HG03469 (cell line): ENCODE results near the gene DMD.

ENCODE experiments used
- ATAC-seq: cut with Tn5 transposase; IDR thresholded peaks from one replicate; pipeline ENCODE4 v1.9.1; 2021; ENCODE audit warnings: mild to moderate bottlenecking, moderate library complexity, moderate number of reproducible peaks; ENCODE audit not compliant: unreplicated experiment

DMD gene

GRCh38 chrX:31166416-31166815 lies 2044.9 kb downstream of the DMD start:
- ATAC-seq, result no peak

- ATAC-seq, result no peak
Observed at GRCh38 chrX:31165241-31166035, 2045.9 kb downstream of the DMD start.

GRCh38 chrX:31154946-31155345 lies 2056.4 kb downstream of the DMD start:
- ATAC-seq, result no peak

- ATAC-seq, result no peak
Observed at GRCh38 chrX:31153475-31154047, 2057.8 kb downstream of the DMD start.

- no peak for ATAC-seq
Observed at GRCh38 chrX:31147175-31147574, 2064.2 kb downstream of the DMD start.

GRCh38 chrX:31139961-31140360 lies 2071.4 kb downstream of the DMD start:
- no peak for ATAC-seq

GRCh38 chrX:31138124-31138523 lies 2073.2 kb downstream of the DMD start:
- no peak for ATAC-seq

- peak; percentile 95 for ATAC-seq
Observed at GRCh38 chrX:31136144-31136611, 2075.2 kb downstream of the DMD start.

- ATAC-seq, result no peak
Observed at GRCh38 chrX:31132821-31133241, 2078.5 kb downstream of the DMD start.

GRCh38 chrX:31130457-31131220 lies 2080.7 kb downstream of the DMD start:
- ATAC-seq, result no peak

GRCh38 chrX:31128855-31129254 lies 2082.5 kb downstream of the DMD start:
- no peak for ATAC-seq

- ATAC-seq, result no peak
Observed at GRCh38 chrX:31127716-31128115, 2083.6 kb downstream of the DMD start.

GRCh38 chrX:31126205-31126604 lies 2085.1 kb downstream of the DMD start:
- no peak for ATAC-seq

- no peak for ATAC-seq
Observed at GRCh38 chrX:31124536-31124935, 2086.8 kb downstream of the DMD start.

GRCh38 chrX:31123335-31123734 lies 2088.0 kb downstream of the DMD start:
- no peak for ATAC-seq

GRCh38 chrX:31117266-31117665 lies 2094.1 kb downstream of the DMD start:
- no peak for ATAC-seq

- ATAC-seq, result no peak
Observed at GRCh38 chrX:31115398-31115797, 2096.0 kb downstream of the DMD start.

GRCh38 chrX:31114858-31115257 lies 2096.5 kb downstream of the DMD start:
- ATAC-seq, result no peak

GRCh38 chrX:31112226-31112999 lies 2098.9 kb downstream of the DMD start:
- no peak for ATAC-seq

GRCh38 chrX:31110657-31111056 lies 2100.7 kb downstream of the DMD start:
- no peak for ATAC-seq

GRCh38 chrX:31099536-31100090 lies 2111.7 kb downstream of the DMD start:
- ATAC-seq, result peak; percentile 56
